NCI-H2227 treated with DMSO at 0.1 percent for 48 hours (cell line): Measurements from ENCODE around the gene FHL5.
"Not testable (repeated sequence)": the region's sequence is repeated elsewhere in the genome, so short reads cannot be mapped to it uniquely, and the experiment has no call there.

Experiments
- DNase-seq: peaks from one replicate; lab custom pipeline; 2025; lab: John Stamatoyannopoulos, UW

FHL5 gene

DNA sequence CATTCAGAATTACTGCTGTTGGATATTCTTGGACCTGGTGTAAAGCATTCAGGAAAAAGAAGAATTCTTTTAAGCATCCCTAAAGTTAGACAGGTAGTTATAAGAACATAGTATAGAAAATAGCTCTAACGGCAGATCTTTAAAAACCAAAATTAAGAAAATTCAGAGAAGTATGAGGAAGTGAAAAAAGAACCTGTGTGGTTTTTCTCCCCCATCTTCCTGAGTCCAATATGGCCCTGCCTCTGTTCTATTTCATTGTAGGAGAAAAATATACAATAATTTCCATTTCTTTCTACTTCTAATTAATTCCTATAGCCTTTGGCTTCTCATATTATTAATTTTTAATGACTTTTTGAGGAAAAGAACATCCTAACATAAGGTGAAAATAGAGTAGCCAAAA, 47.1 kb downstream of the FHL5 start:
- no peak for DNase-seq

DNA sequence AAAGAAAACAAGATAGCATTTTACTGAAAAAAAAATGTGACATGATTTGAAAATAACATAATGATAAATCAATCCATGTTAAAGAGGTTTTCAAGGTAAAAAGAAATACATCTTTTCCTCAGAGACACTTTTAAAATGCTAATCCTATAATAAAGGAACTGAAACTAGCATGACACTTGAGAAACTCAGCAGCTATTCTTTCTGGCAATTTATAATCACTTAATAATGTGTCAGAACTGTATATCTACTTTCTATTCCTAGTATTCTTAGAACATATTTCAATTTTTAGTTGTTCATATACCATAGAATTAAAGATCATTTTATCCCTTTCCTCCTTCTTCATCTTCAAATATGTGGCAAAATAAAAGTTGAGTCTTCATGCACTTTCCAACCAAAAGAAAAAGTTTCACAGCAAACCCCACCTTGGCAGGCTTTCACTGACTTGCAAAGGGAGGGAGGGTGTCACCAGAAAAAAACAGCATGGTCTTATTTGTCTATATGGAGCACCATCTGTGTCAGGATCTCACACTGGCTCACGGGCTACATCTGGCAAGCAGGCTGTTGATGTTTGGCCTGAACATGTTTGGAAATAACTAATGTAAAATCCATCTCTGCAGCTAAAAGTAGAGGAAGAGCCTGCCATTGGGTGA, 48.5 kb downstream of the FHL5 start:
- no peak for DNase-seq

DNA sequence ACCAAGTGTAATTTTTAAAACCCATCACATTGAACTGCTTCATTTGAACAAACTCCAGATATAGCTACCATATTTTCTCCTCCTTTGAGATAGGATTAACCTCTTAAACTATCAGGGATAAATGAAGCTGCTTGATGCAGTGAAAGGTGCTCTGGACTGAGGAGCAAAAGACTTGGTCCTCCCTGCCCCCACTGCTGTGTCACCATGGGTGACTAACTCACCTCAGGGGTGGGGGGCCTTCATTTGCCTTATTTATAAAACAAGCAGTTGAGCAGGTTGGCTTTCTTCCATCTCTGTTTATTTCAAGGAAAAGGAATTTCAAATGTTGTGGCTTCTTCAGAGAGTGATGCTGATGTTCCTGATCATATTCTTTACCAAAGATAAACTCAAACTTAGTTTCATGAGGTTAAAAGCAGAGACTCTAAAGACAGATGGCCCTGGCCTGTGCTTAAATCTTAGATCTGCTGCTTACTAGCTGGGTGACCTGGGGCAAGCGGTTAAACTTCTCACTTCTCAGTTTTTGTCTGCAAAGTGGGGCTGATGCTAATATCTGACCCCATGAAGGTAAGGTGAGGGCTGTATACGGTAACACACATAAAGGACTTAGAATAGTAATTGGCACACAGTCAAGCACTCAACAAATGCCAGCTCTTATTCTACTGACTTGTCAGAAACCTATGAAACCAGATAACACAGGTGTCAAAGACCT, 50.5 kb downstream of the FHL5 start:
- no peak for DNase-seq

DNA sequence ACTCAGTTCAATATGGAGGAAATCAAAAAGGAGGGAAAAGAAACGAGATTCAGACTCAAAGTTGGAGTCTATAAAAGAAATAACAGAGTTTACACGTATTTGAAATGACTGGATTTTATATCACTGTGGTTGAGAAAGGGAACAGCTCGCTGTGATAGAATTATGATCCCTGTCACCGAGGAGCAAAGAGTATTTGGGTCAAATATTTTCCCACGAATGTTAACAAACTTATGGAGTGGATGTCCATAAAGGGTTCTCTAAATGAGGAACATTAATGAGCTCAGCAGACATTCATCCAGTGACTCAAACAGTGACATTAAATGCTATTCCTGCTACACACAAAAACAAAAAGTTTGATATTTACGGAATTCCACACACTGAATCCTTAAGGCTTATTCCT, 57.9 kb downstream of the FHL5 start:
- no peak for DNase-seq

DNA sequence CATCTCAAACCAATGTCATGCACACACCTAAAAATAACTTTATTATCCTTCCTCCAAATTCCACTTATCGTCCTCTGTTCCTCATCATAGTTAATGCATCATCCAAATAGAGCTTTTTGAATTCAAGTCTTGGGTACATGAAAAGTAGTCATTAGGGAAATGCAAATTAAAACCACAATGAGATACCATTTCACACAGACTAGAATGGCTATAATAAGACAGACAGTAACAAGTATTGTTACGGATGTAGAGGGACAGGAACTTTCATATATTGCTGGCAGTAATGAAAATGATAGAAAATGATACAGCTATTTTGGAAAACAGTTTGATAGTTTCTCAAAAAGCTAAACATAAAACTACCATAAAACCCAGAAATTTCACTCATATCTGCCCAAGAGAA, 59.1 kb downstream of the FHL5 start:
- DNase-seq: no peak

DNA sequence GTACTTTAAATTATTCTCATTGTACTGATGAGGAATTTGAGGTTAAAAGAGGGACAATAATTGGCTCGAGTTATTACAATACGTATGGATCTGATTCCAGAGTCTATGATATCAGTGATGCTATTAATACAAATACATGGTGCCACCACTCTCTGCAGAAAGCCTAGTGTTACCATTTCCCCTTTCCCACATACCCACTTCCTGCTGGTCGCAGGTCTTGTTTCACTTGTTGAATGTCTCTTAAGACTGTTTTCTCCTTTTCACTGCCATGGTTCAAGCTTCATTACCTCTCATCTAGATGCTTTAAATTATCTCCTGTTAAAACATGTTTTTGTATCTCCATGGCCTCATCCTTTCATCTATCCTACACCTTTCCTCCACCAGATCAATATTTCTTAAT, 62.0 kb downstream of the FHL5 start:
- no peak for DNase-seq

DNA sequence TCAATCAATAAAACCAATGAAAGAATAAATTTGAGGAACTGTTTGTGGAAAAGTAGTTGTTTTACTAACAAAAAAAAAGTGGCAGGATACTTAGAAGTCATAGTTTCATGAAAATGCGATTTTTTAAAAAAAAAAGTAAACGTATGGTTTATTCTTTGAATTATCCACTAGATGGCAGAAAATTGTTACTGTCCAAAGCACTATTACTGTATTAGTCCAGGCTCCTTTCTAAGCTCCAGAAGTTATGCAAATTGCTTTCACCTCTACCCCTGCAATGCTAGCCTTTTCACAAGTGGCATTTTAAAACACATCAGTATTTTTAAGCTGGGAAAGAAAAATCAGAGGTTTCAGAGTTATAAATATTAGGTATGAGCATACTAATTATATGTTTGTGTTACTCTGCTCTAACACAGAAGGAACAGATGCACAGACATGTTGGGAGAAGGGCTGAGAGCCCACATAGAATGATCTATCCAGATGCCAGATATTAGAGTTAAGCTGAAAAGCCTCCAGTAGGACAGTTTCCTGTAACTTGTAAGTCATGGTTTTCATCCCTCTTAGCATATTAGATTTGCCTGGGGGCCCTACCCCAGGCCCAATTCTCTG, 63.9 kb downstream of the FHL5 start:
- peak; percentile 87 for DNase-seq

DNA sequence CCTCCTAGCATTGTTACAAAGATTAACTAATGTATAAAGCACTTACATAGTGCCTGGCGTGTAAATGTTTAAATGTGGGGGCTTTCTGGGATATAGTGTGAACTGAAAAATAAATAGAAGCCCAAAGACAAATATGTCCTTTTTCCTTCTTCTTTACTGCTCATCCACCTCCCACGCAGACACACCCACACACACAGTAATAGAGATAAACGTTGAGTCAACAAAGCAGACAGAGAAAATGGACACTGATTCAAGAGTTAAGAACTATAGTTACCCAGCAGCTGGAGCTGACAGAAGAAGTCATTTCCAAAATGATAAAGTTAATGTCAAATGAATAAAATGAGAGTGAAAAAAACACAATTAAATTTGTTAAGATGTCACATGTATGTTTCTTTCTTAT, 68.3 kb downstream of the FHL5 start:
- DNase-seq: no peak

DNA sequence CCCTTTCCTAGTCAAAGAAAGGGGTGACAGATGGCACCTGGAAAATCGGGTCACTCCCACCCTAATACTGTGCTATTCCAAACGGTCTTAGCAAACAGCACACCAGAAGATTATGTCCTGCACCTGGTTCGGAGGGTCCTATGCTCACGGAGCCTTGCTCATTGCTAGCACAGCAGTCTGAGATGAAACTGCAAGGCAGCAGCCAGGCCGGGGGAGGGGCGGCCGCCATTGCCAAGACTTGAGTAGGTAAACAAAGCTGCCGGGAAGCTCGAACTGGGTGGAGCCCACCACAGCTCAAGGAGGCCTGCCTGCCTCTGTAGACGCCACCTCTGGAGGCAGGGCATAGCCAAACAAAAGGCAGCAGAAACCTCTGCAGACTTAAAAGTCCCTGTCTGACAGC, 75.1 kb downstream of the FHL5 start:
- not testable (repeated sequence) for DNase-seq

DNA sequence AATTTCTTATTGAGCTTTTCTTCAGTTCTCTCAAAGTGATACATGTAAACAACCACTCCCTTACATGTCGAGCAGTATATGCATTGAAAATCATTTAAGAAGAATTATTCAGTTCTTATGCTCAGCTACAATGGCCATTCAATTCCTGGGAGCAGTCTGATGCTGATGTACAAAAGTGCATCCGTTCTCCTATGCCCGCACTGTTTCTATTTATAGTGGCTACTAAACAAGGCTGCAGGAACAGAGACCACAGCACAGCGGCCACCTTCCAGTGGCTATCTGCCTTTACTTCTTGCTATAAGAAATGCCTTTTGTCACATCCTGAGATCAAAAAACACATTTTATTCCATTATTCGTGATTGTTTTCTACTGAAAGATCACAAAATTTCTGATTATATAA, 82.2 kb downstream of the FHL5 start:
- no peak for DNase-seq

DNA sequence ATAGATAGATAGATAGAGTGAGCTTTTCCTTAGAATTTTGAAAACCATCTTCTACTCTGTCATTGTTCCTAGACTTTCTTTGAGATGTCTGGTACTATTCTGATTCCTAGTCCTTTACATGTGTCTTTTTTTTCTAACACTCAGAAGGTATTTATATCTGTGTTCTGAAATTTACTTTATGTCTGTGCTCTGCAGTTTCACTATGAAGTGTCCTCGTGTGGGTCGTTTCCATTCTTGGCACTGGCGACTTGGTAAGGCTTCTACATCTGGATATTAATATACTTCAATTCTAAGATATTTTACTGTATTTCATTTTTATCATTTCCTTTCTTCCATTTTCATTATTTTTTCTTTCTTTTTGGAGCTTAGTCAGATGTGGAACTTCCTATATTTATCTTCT, 87.0 kb downstream of the FHL5 start:
- no peak for DNase-seq

DNA sequence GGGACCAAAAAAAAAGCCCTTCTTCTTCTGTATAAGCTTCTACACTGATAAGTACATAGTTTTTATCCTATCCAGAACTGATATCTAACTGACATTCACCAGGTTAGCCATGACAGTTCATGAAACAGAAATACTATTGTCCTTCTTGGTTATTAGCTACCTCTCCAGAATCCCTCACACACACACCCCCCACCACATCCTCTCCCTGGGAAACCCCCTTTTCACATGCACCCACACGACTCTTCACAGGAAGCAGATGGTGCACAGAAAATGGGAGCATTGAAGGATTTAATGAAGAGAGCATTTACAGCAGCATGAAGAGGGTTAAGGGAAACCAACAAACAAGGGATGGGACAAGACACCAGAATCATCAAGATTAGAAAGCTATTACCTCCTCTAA, 88.9 kb downstream of the FHL5 start:
- no peak for DNase-seq

DNA sequence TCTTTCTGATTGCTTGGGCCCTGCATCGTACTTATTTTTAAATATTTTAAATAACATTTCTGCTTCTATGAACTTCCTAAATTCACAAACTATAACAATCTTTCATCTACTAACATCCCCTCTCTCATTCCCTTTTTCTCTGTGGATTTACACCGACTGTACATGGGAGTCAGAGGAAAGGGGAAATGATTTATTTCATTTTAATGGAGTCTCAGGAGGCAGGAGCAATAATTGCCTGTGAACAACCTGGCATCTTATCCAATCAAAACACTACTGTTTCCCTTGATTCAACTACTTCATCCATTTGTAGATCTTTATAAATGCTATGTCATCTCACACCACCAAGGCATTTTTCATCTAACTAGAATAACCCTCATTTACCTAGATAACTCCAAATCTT, 89.6 kb downstream of the FHL5 start:
- DNase-seq: no peak

DNA sequence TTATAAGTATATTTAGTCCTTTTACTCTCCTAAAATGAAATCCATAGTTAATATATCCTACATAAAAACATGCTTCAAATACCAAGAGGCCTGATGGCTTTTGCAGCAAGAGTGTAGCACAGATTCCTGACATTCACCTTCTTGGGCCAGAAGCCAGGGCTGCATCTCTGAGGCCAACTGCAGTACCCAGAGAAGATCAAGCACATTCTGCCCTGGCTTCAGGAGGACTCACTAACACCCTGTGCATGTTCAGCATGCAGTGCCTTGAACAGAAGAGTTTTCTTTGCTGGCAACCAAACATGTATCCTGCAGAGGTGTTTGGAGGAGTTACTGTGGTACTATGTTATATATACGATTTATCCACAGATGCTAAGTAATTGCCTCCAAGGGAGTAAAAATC, 90.3 kb downstream of the FHL5 start:
- DNase-seq: no peak

DNA sequence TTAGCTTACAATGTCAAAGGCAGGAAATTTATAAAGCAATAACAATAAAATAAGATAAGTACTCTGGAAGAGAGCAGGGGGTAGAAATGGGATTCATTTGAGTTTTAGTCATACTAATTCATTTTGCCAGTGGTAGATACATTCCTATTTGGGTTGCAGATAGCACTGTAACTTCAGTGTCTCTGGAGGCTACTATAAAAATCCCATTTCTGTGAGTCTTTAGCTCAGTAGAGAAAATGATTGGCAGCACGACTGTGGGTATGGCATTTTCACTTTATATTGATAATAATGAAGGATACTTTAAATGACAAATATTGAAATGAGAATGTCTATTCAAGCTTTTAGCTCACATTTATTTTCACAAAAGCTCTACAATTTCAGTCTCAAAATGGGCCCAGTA, 93.6 kb downstream of the FHL5 start:
- DNase-seq: no peak

DNA sequence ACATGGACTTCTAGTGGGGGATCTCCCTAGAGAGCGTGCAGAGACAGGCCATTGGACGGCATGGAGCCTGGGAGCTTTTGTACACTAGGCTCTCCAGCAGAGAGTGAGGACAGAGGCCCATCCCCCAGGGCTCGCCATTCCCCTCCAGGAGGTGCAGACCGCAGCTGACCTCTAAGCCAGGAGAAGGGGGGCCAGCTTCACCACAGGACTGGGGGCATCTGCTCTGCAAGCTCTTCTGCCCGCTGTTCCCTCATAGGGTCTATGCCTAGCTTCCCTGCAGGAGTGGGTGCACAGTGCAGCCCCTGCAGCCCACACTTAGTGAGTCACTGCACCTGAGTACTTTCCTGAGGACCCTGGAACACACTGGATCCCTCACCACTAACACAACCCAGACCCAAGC, 94.4 kb downstream of the FHL5 start:
- DNase-seq: no peak

DNA sequence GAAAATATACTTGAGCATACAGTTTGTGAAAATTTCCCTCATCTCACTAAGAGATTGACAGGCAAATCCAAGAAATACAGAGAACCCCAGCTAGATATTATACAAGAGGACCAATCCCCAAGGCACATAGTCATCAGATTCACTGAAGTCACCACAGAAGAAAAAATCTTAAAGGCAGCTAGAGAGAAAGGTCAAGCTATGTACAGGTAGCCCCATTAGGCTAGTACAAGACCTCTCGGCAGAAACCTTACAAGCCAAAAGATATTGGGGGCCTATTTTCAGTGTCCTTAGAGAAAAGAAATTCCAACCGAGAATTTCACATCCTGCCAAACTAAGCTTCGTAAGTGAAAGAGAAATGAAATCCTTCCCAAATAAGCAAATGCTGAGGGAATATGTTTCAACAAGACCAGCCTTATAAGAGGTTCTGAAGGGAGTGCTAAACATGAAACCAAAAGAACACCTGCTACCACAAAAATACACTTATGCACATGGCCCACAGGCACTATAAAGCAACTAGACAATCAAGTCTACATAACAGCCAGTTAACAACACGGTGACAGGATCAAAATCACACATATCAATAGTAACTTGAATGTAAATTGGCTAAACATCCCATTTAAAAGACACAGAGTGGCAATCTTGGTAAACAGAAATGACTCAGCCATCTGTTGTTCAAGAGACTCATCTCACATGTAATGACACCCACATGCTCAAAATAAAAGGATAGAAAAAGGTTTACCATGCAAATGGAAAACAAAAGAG, 96.3 kb downstream of the FHL5 start:
- DNase-seq: no peak
